K562 (cell line): ENCODE results near the gene ELOF1.

Source experiments
- CTCF ChIP-seq, 3 experiments: IDR thresholded peaks in 2 of 3; conservative IDR thresholded peaks in 1 of 3; 2 replicates each; pipeline ENCODE4 v1.5.1; 2011 to 2012; ENCODE audit warnings: low read length in 3 of 3, mild to moderate bottlenecking in 3 of 3, control low read depth in 2 of 3, improper control_type of control experiment in 1 of 3, inconsistent platforms in 1 of 3, low read depth in 1 of 3, mixed read lengths in 1 of 3, moderate library complexity in 1 of 3; ENCODE audit not compliant: insufficient read depth in 2 of 3
- EZH2 ChIP-seq: IDR thresholded peaks from 2 replicates; pipeline ENCODE4 v1.6.1; 2012; ENCODE audit warnings: low read depth, mild to moderate bottlenecking, inconsistent platforms, low read length, borderline replicate concordance
- FOXK2 ChIP-seq, 2 experiments: fragments of 450-650 bp; IDR thresholded peaks in 1 of 2; conservative IDR thresholded peaks in 1 of 2; 2 replicates each; pipeline ENCODE4 v1.6.1; 2016; ENCODE audit warnings: low read depth in 2 of 2, mild to moderate bottlenecking in 1 of 2
- MEF2D ChIP-seq: conservative IDR thresholded peaks from 2 replicates; pipeline ENCODE4 v1.6.1; 2016; ENCODE audit warnings: low read depth, missing genetic modification characterization, missing compliant biosample characterization
- NKRF ChIP-seq: fragments of 450-650 bp; IDR thresholded peaks from 2 replicates; pipeline ENCODE4 v1.6.1; 2016; ENCODE audit warnings: borderline replicate concordance
- PKNOX1 ChIP-seq: fragments of 450-650 bp; IDR thresholded peaks from 2 replicates; pipeline ENCODE4 v1.6.1; 2016
- RAD21 ChIP-seq, 2 experiments: fragments of 250-450 bp in 1 of 2; fragments of 450-650 bp in 1 of 2; sonication (Bioruptor Pico) in 1 of 2; formaldehyde crosslinking in 1 of 2; IDR thresholded peaks in 1 of 2; conservative IDR thresholded peaks in 1 of 2; 2 replicates each; pipeline versions ENCODE4 v1.4.0 to v1.8.0; 2020 to 2022; ENCODE audit warnings: mild to moderate bottlenecking in 2 of 2, moderate library complexity in 1 of 2
- RFX5 ChIP-seq: IDR thresholded peaks from 2 replicates; pipeline ENCODE4 v1.6.1; 2011; ENCODE audit warnings: low read depth, mild to moderate bottlenecking, improper control_type of control experiment, low read length
- ZBTB33 ChIP-seq: sonication (generic); formaldehyde crosslinking; IDR thresholded peaks from 2 replicates; pipeline ENCODE4 v1.8.1; 2023; ENCODE audit warnings: mild to moderate bottlenecking, missing genetic modification reagents
- ZBTB34 ChIP-seq: fragments of 250-450 bp; sonication (Bioruptor Pico); IDR thresholded peaks from 2 replicates; pipeline ENCODE4 v1.8.0; 2021; ENCODE audit warnings: mild to moderate bottlenecking, moderate library complexity
- ZKSCAN1 ChIP-seq: fragments of 150-350 bp; IDR thresholded peaks from 2 replicates; pipeline ENCODE4 v1.6.1; 2016; ENCODE audit warnings: low read depth, low read length

- TF ChIP-seq NKRF, result no peak
- no peak for TF ChIP-seq RFX5
- no peak for TF ChIP-seq CTCF (IDR thresholded peaks at IDR 0.05 in 2 of 3, conservative IDR thresholded peaks at IDR 0.05 in 1 of 3; ENCODE audit: insufficient read depth in 2 of 3, low read depth in 1 of 3, low read length in 3 of 3)
- TF ChIP-seq MEF2D (tag), result no peak
- no peak for TF ChIP-seq EZH2
- no peak for TF ChIP-seq RAD21 (CRISPR knock-in tag; conservative IDR thresholded peaks at IDR 0.05 in 1 of 2, IDR thresholded peaks at IDR 0.05 in 1 of 2)
- TF ChIP-seq PKNOX1, result no peak
- no peak for TF ChIP-seq ZBTB34 (CRISPR knock-in tag)
- TF ChIP-seq ZKSCAN1, result no peak
- no peak for TF ChIP-seq FOXK2 (conservative IDR thresholded peaks at IDR 0.05 in 1 of 2, IDR thresholded peaks at IDR 0.05 in 1 of 2; ENCODE audit: low read depth in 2 of 2)
- no peak for TF ChIP-seq ZBTB33 (CRISPR knock-in tag)
Observed at GRCh38 chr19:11549386-11549953, 9.6 kb downstream of the ELOF1 start.
